BLaER1 (cell line): Measurements from ENCODE around the gene PAGE5.

Source experiments
- H3K27ac ChIP-seq: shearing (Covaris generic); formaldehyde crosslinking; 2 replicates; pipeline ENCODE4 v1.8.1; 2022
- H3K27me3 ChIP-seq: shearing (Covaris generic); formaldehyde crosslinking; 2 replicates; pipeline ENCODE4 v1.8.1; 2022
- H3K36me3 ChIP-seq: shearing (Covaris generic); formaldehyde crosslinking; 2 replicates; pipeline ENCODE4 v1.8.1; 2022
- H3K4me1 ChIP-seq: shearing (Covaris generic); formaldehyde crosslinking; 2 replicates; pipeline ENCODE4 v1.8.1; 2022
- H3K4me2 ChIP-seq: shearing (Covaris generic); formaldehyde crosslinking; 2 replicates; pipeline ENCODE4 v1.8.1; 2022
- H3K4me3 ChIP-seq: shearing (Covaris generic); formaldehyde crosslinking; 2 replicates; pipeline ENCODE4 v1.8.1; 2022
- H3K9ac ChIP-seq: shearing (Covaris generic); formaldehyde crosslinking; 2 replicates; pipeline ENCODE4 v1.8.1; 2022
- H3K9me3 ChIP-seq: shearing (Covaris generic); formaldehyde crosslinking; 2 replicates; pipeline ENCODE4 v1.8.1; 2022
- H4K20me1 ChIP-seq: shearing (Covaris generic); formaldehyde crosslinking; 2 replicates; pipeline ENCODE4 v1.8.1; 2022
- Cebpa-rat ChIP-seq: shearing (Covaris generic); IDR thresholded peaks from 2 replicates; pipeline ENCODE4 v1.8.1; 2022

The PAGE5 gene

DNA sequence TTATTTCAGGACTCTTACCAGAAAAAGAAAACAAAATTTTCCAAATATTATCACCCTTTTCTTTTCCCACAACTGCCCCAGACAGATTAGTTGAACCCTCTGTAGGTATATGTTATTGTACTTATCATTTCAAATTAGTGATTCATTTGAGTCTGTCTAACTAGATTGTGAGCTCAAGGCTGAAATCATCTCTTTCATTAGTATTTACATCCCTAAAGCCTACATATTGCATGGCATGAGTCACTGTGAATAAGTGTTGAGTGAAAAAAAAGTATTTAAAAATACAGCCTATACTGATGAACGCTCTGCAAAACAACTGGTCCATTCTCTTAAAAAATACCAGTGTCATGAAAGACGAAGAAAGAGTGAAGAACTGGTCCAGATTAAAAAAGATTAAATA is 40.7 kb downstream of the PAGE5 start:
- Histone ChIP-seq H3K9me3 (no peaks in the 10 kb centered on the region), H4K20me1 (no peaks in the 10 kb centered on the region), H3K9ac (no peak overlapping the region), H3K27me3 (peaks cover 24% of the 10 kb centered on the region), H3K4me3 (no peak overlapping the region), H3K4me1 (no peaks in the 10 kb centered on the region), H3K4me2 (no peak overlapping the region), H3K27ac (no peak overlapping the region), H3K36me3 (no peaks in the 10 kb centered on the region)
- TF ChIP-seq Cebpa-rat: no peak

DNA sequence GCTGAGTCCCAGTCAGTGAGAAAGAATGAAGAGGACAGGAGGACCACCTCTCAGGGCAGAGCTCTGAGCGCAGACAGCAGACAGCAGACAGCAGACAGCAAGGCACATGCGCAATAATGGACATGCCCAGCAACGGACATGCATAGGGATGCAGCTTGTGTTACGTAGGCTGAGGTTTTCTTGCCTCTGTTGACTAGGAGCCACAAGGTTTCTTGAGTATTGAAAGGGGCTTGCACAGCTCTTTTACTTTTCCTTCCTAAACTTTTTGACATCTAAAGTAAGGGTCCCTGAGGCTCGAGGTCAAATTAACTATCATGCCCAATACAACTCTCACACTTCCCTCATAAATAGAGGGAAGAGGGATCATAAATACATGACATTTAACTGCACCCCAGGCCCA is 44.7 kb downstream of the PAGE5 start, which contains the start of gene PAGE3:
Gene PAGE3 (minus strand): TSS at position 101 of the 400 bp plus-strand sequence. CDS start 1,013 bp downstream, outside the sequence.
- Histone ChIP-seq H3K9ac (no peak within 1 kb of the TSS), H3K4me2 (no peak within 1 kb of the TSS), H3K36me3 (no peaks in the 10 kb centered on the region), H3K27me3 (peaks cover 29% of the 10 kb centered on the region), H3K9me3 (peaks cover 7% of the 10 kb centered on the region), H3K4me1 (no peaks in the 10 kb centered on the region), H3K27ac (no peak within 1 kb of the TSS), H3K4me3 (no peak within 1 kb of the TSS), H4K20me1 (no peaks in the 10 kb centered on the region)
- TF ChIP-seq Cebpa-rat: no peak
